Measurements from ENCODE around the gene SOX4. TPM values are rescaled to one million over a fixed set of nuclear protein-coding genes. Genes with fewer than 3 reads are reported as not detected.

SOX4 gene
- total RNA-seq, 1 experiment from 2014 or later, result 67.0 TPM

GRCh38 chr6:21587961-21588480 is 5.5 kb upstream of the SOX4 start:
- BruUV-seq (replicated peaks), result no TSS peak

GRCh38 chr6:21588481-21589351 is 4.8 kb upstream of the SOX4 start:
- no peaks in the 10 kb centered on the region for H4K20me1 ChIP-seq (ENCODE audit: insufficient read depth)
- ChIA-PET RAD21 (ENCODE audit: low non-redundant PET in 1 of 2, low total read pairs in 2 of 2, uncharacterized antibody in 2 of 2, unreplicated experiment in 2 of 2) (interaction anchor here (0.6 to 1.6 kb wide), 19 partner anchors 73 to 1542 kb away, joined by 3 to 13 read pairs (median 4); no protein-coding TSS in a partner anchor), CTCF (interaction anchor here (0.6 to 4.0 kb wide), 17 partner anchors 16 to 1149 kb away, joined by 3 to 56 read pairs (median 4); no protein-coding TSS in a partner anchor), POLR2A (interaction anchor here (0.6 to 3.4 kb wide), 11 partner anchors 8 to 1031 kb away, joined by 3 to 20 read pairs (median 4); no protein-coding TSS in a partner anchor)
- peak overlapping the region; percentile 87 for H2AFZ ChIP-seq (ENCODE audit: low read depth, low read length, poor library complexity, severe bottlenecking)
- H3K27ac ChIP-seq (ENCODE audit: low read depth, low read length), result peak overlapping the region; percentile 84
- H3K4me1 ChIP-seq (ENCODE audit: control insufficient read depth in 1 of 2, insufficient read depth in 2 of 2, low read length in 2 of 2), result peaks cover 14 to 33% of the 10 kb centered on the region in 2 experiments
- peak overlapping the region; percentile 63 for H3K9ac ChIP-seq (ENCODE audit: low read length)
- H3K4me2 ChIP-seq (ENCODE audit: low read length), result peak overlapping the region; percentile 100
- H3K79me2 ChIP-seq (ENCODE audit: insufficient read depth, low read length), result no peaks in the 10 kb centered on the region
- peak; percentile 39 for ATAC-seq
- H3K27me3 ChIP-seq (ENCODE audit: insufficient read depth, low read length), result no peaks in the 10 kb centered on the region
- H3K4me3 ChIP-seq (replicated peaks in 1 of 2; ENCODE audit: low read depth in 1 of 2, low read length in 2 of 2), result peak overlapping the region; percentile 66 to 72
- no TSS peak for BruUV-seq (replicated peaks)
- H3K9me3 ChIP-seq (ENCODE audit: control insufficient read depth in 1 of 2, insufficient read depth in 1 of 2, low read depth in 1 of 2, low read length in 2 of 2), result no peaks in the 10 kb centered on the region
- TF ChIP-seq POLR2A (IDR thresholded peaks at IDR 0.05; ENCODE audit: borderline replicate concordance, extremely low read depth, insufficient read depth, insufficient read length) (peak; percentile 77), JUND (IDR thresholded peaks at IDR 0.05) (no peak), SP1 (IDR thresholded peaks at IDR 0.05; ENCODE audit: low read depth) (no peak), TCF7L2 (IDR thresholded peaks at IDR 0.05; ENCODE audit: borderline replicate concordance, extremely low read depth, insufficient read depth, insufficient read length) (peak; percentile 15)
- DNase-seq (ENCODE audit: low read depth, low spot score), result peak; percentile 64
- intact Hi-C loops (cut with micrococcal nuclease), result loop anchor here (1.0 to 10.0 kb wide), 7 partner anchors 244 to 1239 kb away; no protein-coding TSS in a partner anchor
- no peaks in the 10 kb centered on the region for H3K9me2 ChIP-seq (ENCODE audit: insufficient read depth)
- H3K36me3 ChIP-seq (ENCODE audit: control insufficient read depth in 1 of 2, insufficient read depth in 2 of 2, low read length in 2 of 2), result no peaks in the 10 kb centered on the region

More at GRCh38 chr6:21587961-21588480, 5.5 kb upstream of the SOX4 start:
- Histone ChIP-seq H3K27ac (ENCODE audit: low read depth, low read length) (peak overlapping the region; percentile 84), H3K9me3 (ENCODE audit: control insufficient read depth in 1 of 2, insufficient read depth in 1 of 2, low read depth in 1 of 2, low read length in 2 of 2) (no peaks in the 10 kb centered on the region), H3K4me2 (ENCODE audit: low read length) (peak overlapping the region; percentile 100), H3K4me1 (ENCODE audit: control insufficient read depth in 1 of 2, insufficient read depth in 2 of 2, low read length in 2 of 2) (peaks cover 13 to 29% of the 10 kb centered on the region in 2 experiments), H3K27me3 (ENCODE audit: insufficient read depth, low read length) (no peaks in the 10 kb centered on the region), H2AFZ (ENCODE audit: low read depth, low read length, poor library complexity, severe bottlenecking) (peak overlapping the region; percentile 75), H3K9me2 (ENCODE audit: insufficient read depth) (no peaks in the 10 kb centered on the region), H4K20me1 (ENCODE audit: insufficient read depth) (no peaks in the 10 kb centered on the region), H3K9ac (ENCODE audit: low read length) (peak overlapping the region; percentile 63), H3K79me2 (ENCODE audit: insufficient read depth, low read length) (no peaks in the 10 kb centered on the region), H3K4me3 (replicated peaks in 1 of 2; ENCODE audit: low read depth in 1 of 2, low read length in 2 of 2) (peak overlapping the region; percentile 66 to 72), H3K36me3 (ENCODE audit: control insufficient read depth in 1 of 2, insufficient read depth in 2 of 2, low read length in 2 of 2) (no peaks in the 10 kb centered on the region)
- peak; percentile 40 for ATAC-seq
- ChIA-PET POLR2A (interaction anchor here (0.6 to 3.4 kb wide), 9 partner anchors 9 to 1024 kb away, joined by 3 to 20 read pairs (median 3); no protein-coding TSS in a partner anchor), RAD21 (ENCODE audit: low non-redundant PET in 1 of 2, low total read pairs in 2 of 2, uncharacterized antibody in 2 of 2, unreplicated experiment in 2 of 2) (interaction anchor here (0.6 to 1.6 kb wide), 11 partner anchors 568 to 1543 kb away, joined by 3 to 13 read pairs (median 3); no protein-coding TSS in a partner anchor), CTCF (interaction anchor here (0.6 to 4.0 kb wide), 11 partner anchors 100 to 1037 kb away, joined by 3 to 56 read pairs (median 4); no protein-coding TSS in a partner anchor)
- TF ChIP-seq YY1 (IDR thresholded peaks at IDR 0.05; ENCODE audit: extremely low read depth, insufficient replicate concordance, low read depth, low read length) (peak; percentile 4), POLR2AphosphoS5 (IDR thresholded peaks at IDR 0.05; ENCODE audit: low read depth, low read length) (peak; percentile 9; the same call in 1 of the 2 replicates), ZFX (IDR thresholded peaks at IDR 0.05) (0 out of 2 replicates have a peak, but pooled peaks have one; percentile 13), EGR1 (IDR thresholded peaks at IDR 0.05; ENCODE audit: low read depth) (no peak)
- intact Hi-C loops (cut with micrococcal nuclease), result loop anchor here (1.0 to 10.0 kb wide), 7 partner anchors 243 to 1239 kb away; no protein-coding TSS in a partner anchor
- DNase-seq (ENCODE audit: low read depth, low spot score), result peak; percentile 44
